Iris pigment epithelial cell (primary cell): ENCODE results near the gene ODR4.
A peak's percentile ranks its signal among the peaks of the same experiment; 100 is the strongest.
"Not testable (repeated sequence)": the region's sequence is repeated elsewhere in the genome, so short reads cannot be mapped to it uniquely, and the experiment has no call there.

Experiments used
- DNase-seq: peaks from one replicate; pipeline ENCODE4 v3.0.0-alpha.2; 2011; ENCODE audit warnings: low read depth

The ODR4 gene

GRCh38 chr1:186421446-186421845, 45.8 kb downstream of the ODR4 start:
- peak; percentile 37 for DNase-seq

- DNase-seq, result peak; percentile 25
Measured at GRCh38 chr1:186424539-186424938, 48.9 kb downstream of the ODR4 start.

- DNase-seq, result no peak
Measured at GRCh38 chr1:186426118-186426517, 50.5 kb downstream of the ODR4 start.

- peak; percentile 34 for DNase-seq
Measured at GRCh38 chr1:186429017-186429416, 53.4 kb downstream of the ODR4 start.

- DNase-seq, result peak; percentile 72
Measured at GRCh38 chr1:186435336-186435735, 59.7 kb downstream of the ODR4 start.

GRCh38 chr1:186438567-186438966, 62.9 kb downstream of the ODR4 start:
- no peak for DNase-seq

- DNase-seq, result no peak
Measured at GRCh38 chr1:186440584-186440983, 64.9 kb downstream of the ODR4 start.

- peak; percentile 48 for DNase-seq
Measured at GRCh38 chr1:186442651-186443375, 67.2 kb downstream of the ODR4 start.

- no peak for DNase-seq
Measured at GRCh38 chr1:186443638-186444037, 68.0 kb downstream of the ODR4 start.

- DNase-seq, result no peak
Measured at GRCh38 chr1:186446152-186446551, 70.5 kb downstream of the ODR4 start.

- DNase-seq, result no peak
Measured at GRCh38 chr1:186454981-186455380, 79.3 kb downstream of the ODR4 start.

GRCh38 chr1:186456729-186457255, 81.2 kb downstream of the ODR4 start:
- no peak for DNase-seq

GRCh38 chr1:186459161-186459560, 83.5 kb downstream of the ODR4 start:
- DNase-seq, result not testable (repeated sequence)

GRCh38 chr1:186461014-186461413, 85.4 kb downstream of the ODR4 start, which contains the start of gene PDC:
PDC (minus strand) TSS chr1:186461114; CDS start chr1:186449459, 11,655 bp downstream.
- no peak for DNase-seq

GRCh38 chr1:186463511-186463910, 87.9 kb downstream of the ODR4 start:
- DNase-seq, result no peak

GRCh38 chr1:186463926-186464325, 88.3 kb downstream of the ODR4 start:
- DNase-seq, result no peak

GRCh38 chr1:186465491-186465890, 89.9 kb downstream of the ODR4 start:
- DNase-seq, result not testable (repeated sequence)

GRCh38 chr1:186465946-186466345, 90.3 kb downstream of the ODR4 start:
- no peak for DNase-seq
